NCI-H2196 (cell line): Measurements from ENCODE around the gene MYRIP.
A peak's percentile ranks its signal among the peaks of the same experiment; 100 is the strongest.
"Not testable (repeated sequence)": the region's sequence is repeated elsewhere in the genome, so short reads cannot be mapped to it uniquely, and the experiment has no call there.

Experiments
- DNase-seq: peaks from one replicate; lab custom pipeline; 2025; ENCODE audit not compliant: unreplicated experiment; lab: John Stamatoyannopoulos, UW

MYRIP gene

GRCh38 chr3:40116478-40117177 lies 307.2 kb downstream of the MYRIP start:
- no peak for DNase-seq

DNA sequence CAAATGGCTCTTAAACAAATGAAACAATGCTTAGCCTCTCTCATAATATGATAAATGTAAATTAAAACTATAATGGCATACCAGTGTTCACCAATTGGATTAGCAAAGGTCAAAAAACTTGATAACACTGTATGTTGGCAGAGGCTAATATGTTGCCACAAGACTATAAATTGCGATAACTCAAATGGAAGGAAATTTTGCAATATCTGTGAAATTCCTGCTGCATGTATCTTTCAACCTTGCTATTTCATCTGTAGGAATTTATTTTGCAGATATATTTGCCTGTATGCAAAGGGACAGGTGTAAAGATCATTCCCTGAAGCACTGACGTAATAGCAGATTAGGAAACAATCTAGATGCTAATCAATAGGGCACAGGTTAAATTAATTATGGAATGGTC lies 308.7 kb downstream of the MYRIP start:
- no peak for DNase-seq

- no peak for DNase-seq
Measured at GRCh38 chr3:40120067-40120692, 310.8 kb downstream of the MYRIP start.

DNA sequence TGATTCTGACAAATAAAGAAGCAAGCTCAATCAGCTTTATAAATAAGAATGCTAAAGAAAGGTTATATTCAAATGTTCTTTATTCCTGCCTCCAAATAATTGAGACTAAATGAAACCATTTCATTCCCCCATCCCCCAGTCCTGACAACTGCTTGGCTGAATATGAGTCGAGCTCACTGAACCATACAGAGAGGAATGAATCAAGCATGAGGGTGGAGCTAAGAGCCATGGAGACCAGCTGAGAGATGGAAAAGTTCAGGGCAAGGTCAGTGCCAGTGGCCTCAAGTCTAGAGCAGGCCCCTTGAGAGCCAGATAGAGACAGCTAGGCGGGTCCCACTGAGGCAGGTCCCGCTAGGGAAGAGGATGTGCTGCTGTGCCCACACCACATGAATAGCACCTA lies 311.4 kb downstream of the MYRIP start:
- peak; percentile 33 for DNase-seq

GRCh38 chr3:40124918-40125317 lies 315.5 kb downstream of the MYRIP start:
- DNase-seq, result no peak

GRCh38 chr3:40128166-40128565 lies 318.8 kb downstream of the MYRIP start:
- no peak for DNase-seq

GRCh38 chr3:40129510-40129909 lies 320.1 kb downstream of the MYRIP start:
- DNase-seq, result no peak

DNA sequence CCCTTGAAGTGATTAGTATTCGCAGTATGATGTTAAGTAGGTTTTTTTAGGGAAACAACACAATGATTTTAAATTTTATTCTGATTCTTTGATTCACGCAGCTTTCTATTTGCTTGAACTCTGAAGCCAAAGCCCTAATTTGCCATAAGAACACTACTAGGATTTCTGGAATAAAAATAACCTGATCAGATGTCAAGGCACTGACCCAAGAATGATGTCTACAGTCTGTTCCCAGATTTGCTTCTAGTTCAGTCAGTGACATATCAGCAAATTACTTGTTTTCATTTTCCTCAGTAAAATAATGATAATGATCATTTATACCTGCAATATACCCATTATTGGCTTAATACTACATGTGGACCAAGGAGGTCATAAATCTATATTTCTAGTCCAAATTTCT lies 320.6 kb downstream of the MYRIP start:
- DNase-seq, result no peak

DNA sequence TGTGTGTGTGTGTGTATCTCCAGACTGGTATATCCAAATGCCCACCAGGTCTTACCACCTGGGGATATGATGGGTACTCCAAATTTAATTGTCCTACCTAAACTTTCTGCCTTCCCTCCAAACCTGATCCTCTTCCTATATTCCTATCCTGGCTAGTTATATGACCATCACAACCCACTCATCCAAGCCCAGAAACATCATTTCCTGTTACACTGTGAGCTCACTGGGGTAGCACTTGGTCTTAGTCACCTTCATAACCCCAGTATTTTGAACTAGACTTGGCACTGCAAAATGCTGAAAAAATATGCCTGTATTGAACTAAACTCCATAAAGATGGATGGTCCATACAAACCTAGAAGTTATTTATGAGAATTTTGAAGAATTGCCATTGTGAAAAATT lies 321.3 kb downstream of the MYRIP start:
- no peak for DNase-seq

DNA sequence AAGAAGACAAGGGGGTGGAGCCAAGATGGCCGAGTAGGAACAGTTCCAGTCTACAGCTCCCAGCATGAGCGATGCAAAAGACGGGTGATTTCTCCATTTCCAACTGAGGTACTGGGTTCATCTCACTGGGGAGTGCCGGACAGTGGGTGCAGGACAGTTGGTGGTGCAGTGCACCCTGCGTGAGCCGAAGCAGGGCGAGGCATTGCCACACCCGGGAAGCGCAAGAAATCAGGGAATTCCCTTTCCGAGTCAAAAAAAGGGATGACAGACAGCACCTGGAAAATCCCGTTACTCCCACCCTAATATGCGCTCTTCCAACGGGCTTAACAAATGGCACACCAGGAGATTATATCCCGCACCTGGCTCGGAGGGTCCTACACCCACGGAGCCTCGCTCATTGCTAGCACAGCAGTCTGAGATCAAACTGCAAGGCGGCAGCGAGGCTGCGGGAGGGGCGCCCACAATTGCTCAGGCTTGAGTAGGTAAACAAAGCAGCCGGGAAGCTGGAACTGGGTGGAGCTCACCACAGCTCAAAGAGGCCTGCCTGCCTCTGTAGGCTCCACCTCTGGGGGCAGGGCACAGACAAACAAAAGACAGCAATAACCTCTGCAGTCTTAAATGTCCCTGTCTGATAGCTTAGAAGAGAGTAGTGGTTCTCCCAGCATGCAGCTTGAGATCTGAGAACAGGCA lies 324.6 kb downstream of the MYRIP start:
- DNase-seq, result not testable (repeated sequence)

GRCh38 chr3:40137591-40138295 lies 328.3 kb downstream of the MYRIP start:
- DNase-seq, result no peak

DNA sequence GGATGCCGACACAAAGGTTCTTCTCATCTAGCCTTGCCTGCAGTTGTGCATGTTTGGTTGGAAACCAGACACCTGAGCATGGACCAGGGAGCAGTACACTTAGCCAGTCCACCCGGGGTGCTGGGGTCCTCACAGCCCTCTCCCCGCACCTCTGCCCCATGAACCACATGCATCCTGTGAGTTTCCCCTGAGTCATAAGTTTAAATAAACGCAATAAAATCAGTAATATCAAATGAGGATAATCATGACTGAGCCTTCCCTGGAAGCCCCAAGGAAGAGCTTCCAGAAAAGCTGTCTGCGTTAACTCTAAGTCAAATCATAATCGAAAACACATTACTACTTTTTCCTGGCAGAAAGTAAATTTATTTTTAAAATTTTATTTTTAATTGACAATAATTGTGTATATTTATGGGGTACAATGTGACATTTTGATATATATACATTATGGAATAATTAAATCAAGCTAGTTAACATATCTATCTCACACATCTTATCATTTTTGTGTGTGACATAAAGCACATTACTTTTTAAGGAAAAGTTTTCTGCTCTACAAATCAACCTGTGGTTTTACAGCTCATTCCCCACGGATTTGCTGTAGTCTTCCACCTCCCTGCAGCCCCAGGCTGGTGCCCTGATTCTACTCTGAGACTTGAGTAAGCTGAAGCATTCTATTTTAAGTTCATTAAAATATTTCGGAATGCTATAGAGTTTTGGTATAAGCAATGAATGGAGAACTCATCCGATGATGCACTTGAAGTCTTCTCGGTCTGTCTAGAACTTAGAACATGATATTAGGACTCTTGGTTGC lies 334.1 kb downstream of the MYRIP start:
- DNase-seq, result no peak

GRCh38 chr3:40148827-40149226 lies 339.4 kb downstream of the MYRIP start:
- no peak for DNase-seq

- peak; percentile 46 for DNase-seq
Measured at GRCh38 chr3:40152482-40153133, 343.2 kb downstream of the MYRIP start.

DNA sequence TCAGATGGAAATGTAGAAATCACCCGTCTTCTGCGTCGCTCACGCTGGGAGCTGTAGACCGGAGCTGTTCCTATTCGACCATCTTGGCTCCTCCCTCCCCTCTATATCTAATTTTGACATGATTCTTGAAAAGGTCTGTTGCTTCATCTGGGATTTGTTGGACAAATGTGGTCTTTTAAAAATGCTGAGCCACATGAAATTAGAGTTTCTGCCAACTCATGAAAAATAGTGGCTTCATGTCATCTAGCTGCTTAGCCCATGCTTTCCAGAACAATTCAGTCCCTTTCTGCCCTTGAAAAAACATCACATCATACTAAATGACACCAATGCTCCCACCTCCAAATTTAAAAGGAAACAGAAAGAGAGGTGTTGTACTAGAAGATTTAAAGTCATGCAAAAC lies 351.5 kb downstream of the MYRIP start:
- DNase-seq, result no peak

DNA sequence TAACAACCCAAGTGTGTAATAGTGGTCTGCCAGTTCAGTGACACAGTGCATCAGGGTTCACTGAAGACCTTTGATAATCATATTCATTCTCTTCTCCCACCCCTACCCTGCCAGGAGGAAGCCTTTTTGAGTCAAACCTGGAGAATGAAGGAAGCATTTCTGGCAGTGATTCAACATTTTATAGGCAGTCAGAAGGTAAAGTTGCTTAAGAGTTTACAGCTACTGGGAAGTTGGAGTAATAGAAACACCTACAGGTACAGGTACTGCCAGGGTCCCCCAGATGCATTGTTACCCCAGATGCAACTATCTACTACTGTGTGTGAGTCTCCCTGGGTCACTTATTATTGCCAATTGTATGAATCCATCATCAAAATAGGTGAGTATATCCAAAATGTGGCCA lies 353.2 kb downstream of the MYRIP start:
- no peak for DNase-seq

DNA sequence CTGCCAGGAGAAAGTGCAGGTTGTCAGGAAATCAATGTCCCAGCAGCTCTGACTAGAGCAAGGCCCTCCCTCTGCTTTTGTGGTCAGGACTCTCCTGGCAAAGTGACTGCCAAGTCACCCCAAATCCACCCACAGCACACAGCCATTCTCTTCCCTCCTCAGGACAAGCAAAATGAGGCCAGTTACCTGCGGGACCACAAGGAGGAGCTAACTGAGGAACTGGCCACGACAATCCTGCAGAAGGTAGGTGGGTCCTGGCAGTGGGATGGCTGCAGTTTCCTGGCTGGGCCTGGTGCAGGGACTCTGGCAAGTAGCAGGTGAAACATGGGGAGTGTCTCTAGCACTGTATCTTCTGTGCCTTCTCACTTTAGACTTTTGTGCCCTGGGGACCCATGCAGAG lies 357.6 kb downstream of the MYRIP start:
- no peak for DNase-seq

GRCh38 chr3:40167958-40168357 lies 358.5 kb downstream of the MYRIP start:
- no peak for DNase-seq

DNA sequence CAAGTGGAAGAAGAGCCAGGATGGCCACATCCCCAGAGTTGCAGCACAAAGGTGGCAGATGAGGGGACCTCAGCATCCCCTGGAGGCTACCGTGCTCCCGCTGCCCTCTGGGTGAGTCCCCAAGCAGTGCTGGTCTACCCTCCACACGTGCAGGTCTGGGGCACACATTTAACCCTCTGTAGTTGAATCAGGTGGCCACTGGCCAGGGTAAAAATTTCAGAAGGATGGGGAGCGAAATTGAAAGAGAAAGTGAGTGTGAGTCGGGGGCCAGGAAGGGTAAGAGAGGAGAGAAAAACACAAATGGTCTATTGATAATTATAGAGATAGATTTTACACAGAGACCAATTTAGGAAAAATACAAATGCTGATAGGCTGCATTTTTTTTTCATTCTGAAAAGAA lies 360.6 kb downstream of the MYRIP start:
- no peak for DNase-seq

GRCh38 chr3:40170395-40170794 lies 361.0 kb downstream of the MYRIP start:
- DNase-seq, result no peak
